ENCODE data around the gene GMFB.

- no peak for TF ChIP-seq POLR2AphosphoS5 (IDR thresholded peaks at IDR 0.05)
- no peak for TF ChIP-seq MXI1 (conservative IDR thresholded peaks at IDR 0.05; ENCODE audit: poor library complexity, severe bottlenecking)
- no peak for TF ChIP-seq CTCF (IDR thresholded peaks at IDR 0.05; ENCODE audit: poor library complexity, severe bottlenecking)
- no peak for TF ChIP-seq EP300 (conservative IDR thresholded peaks at IDR 0.05; ENCODE audit: poor library complexity, severe bottlenecking)
- no peak for TF ChIP-seq EZH2 (IDR thresholded peaks at IDR 0.05; ENCODE audit: borderline replicate concordance, insufficient read depth, low read length, poor library complexity, severe bottlenecking)
- TF ChIP-seq, protein P1, sequence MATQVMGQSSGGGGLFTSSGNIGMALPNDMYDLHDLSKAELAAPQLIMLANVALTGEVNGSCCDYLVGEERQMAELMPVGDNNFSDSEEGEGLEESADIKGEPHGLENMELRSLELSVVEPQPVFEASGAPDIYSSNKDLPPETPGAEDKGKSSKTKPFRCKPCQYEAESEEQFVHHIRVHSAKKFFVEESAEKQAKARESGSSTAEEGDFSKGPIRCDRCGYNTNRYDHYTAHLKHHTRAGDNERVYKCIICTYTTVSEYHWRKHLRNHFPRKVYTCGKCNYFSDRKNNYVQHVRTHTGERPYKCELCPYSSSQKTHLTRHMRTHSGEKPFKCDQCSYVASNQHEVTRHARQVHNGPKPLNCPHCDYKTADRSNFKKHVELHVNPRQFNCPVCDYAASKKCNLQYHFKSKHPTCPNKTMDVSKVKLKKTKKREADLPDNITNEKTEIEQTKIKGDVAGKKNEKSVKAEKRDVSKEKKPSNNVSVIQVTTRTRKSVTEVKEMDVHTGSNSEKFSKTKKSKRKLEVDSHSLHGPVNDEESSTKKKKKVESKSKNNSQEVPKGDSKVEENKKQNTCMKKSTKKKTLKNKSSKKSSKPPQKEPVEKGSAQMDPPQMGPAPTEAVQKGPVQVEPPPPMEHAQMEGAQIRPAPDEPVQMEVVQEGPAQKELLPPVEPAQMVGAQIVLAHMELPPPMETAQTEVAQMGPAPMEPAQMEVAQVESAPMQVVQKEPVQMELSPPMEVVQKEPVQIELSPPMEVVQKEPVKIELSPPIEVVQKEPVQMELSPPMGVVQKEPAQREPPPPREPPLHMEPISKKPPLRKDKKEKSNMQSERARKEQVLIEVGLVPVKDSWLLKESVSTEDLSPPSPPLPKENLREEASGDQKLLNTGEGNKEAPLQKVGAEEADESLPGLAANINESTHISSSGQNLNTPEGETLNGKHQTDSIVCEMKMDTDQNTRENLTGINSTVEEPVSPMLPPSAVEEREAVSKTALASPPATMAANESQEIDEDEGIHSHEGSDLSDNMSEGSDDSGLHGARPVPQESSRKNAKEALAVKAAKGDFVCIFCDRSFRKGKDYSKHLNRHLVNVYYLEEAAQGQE (IDR thresholded peaks at IDR 0.05; ENCODE audit: borderline replicate concordance), result no peak
- TF ChIP-seq TAF1 (IDR thresholded peaks at IDR 0.05; ENCODE audit: low read depth), result no peak
- TF ChIP-seq SMC3 (conservative IDR thresholded peaks at IDR 0.05; ENCODE audit: poor library complexity), result no peak
Observed at GRCh38 chr14:54451961-54452360, 36.8 kb downstream of the GMFB start.

Measured in neural cell (in vitro differentiated cells).